Activated CD8-positive, alpha-beta memory T cell treated with anti-CD3 and anti-CD28 coated beads, Interleukin-2, amount 10 ng/mL, durations not matched to agents 7 days and 5 days (primary cell): ENCODE results near the gene MORN2. TPM values are rescaled to one million over a fixed set of nuclear protein-coding genes. Genes with fewer than 3 reads are reported as not detected.

Experiments used
- ATAC-seq: fragments of 150-1000 bp; cut with Tn5 transposase; one replicate; pipeline ENCODE4 v1.10.0; 2021; ENCODE audit warnings: moderate library complexity
- CTCF ChIA-PET: fragments of 350-600 bp; sonication (Branson Sonifier 250); formaldehyde crosslinking; loops from one replicate; lab custom pipeline; 2021; ENCODE audit warnings: antibody characterized with exemption; lab: Charles Lee
- DNase-seq: peaks from one replicate; pipeline ENCODE4 v3.0.0-alpha.2; 2020
- H3K27ac Mint-ChIP-seq: one replicate; pipeline ENCODE4 v1.8.0; 2021; ENCODE audit warnings: mild to moderate bottlenecking, mixed read lengths
- H3K27me3 Mint-ChIP-seq: one replicate; pipeline ENCODE4 v1.8.0; 2021; ENCODE audit warnings: mixed read lengths
- H3K36me3 Mint-ChIP-seq: one replicate; pipeline ENCODE4 v1.8.0; 2021; ENCODE audit warnings: mild to moderate bottlenecking, mixed read lengths
- H3K4me1 Mint-ChIP-seq: one replicate; pipeline ENCODE4 v1.8.0; 2021; ENCODE audit warnings: mixed read lengths
- H3K4me3 Mint-ChIP-seq: one replicate; pipeline ENCODE4 v1.8.0; 2021; ENCODE audit warnings: mild to moderate bottlenecking, moderate library complexity, mixed read lengths
- H3K9me3 Mint-ChIP-seq: one replicate; pipeline ENCODE4 v1.8.0; 2022; ENCODE audit warnings: low read depth, mixed read lengths
- total RNA-seq, 2 experiments: library from RNA; stranded (reverse); gene quantifications; one replicate each; pipeline ENCODE4 v1.2.3, GENCODE V29; 2021

The MORN2 gene
- total RNA-seq, 2 experiments from 2014 or later: 0.96 to 3.8 TPM

DNA sequence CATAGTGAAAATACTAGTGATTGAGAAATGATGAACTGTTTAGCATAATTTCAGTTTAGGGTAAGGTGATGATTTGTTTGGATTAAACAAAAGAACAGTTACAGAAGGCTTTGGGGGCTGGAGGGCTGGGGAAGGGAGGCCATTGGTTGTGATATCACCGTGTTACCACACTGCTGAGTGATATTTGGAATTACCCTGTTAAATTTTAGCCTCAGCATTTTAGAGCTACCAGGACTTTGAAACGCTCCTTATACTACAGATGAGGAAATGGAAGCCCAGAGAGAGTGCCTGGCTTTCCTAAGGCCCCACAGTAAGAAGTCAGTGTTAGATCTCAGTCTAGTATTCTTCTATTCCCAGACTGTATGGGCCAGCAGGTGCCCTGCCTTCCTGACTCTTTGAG is 29.5 kb downstream of the MORN2 start:
- Mint-ChIP-seq H3K27ac (no peak overlapping the region), H3K36me3 (no peaks in the 10 kb centered on the region), H3K9me3 (no peaks in the 10 kb centered on the region), H3K4me1 (peaks cover 16% of the 10 kb centered on the region), H3K4me3 (no peak overlapping the region), H3K27me3 (peaks cover under 1% of the 10 kb centered on the region)
- CTCF ChIA-PET: interaction anchor here (1.4 kb wide), 1 partner anchor 9 kb away, joined by 4 read pairs; no protein-coding TSS in a partner anchor
- no peak for DNase-seq
- ATAC-seq: no peak

DNA sequence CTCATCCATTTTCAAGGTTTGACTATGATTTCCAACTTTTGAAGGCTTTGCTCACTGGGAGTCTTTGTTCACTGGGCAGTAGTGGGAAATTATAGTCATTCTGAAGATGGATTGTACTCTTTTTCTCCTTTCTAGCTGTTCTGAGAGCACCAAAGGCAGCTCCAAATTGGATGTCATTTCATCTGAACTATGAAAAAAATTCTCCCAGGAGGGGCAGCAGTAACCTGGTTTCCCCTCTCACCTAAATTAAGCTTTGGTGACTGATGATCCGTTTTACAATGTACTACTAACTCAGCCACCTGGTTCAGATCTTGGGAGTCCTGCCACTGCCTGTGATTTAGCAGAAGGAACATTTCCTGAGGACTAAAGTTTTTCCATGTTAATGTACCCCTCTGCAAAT is 31.5 kb downstream of the MORN2 start:
- Mint-ChIP-seq H3K36me3 (no peaks in the 10 kb centered on the region), H3K27ac (no peak overlapping the region), H3K27me3 (no peaks in the 10 kb centered on the region), H3K4me1 (peaks cover 16% of the 10 kb centered on the region), H3K4me3 (no peak overlapping the region), H3K9me3 (no peaks in the 10 kb centered on the region)
- CTCF ChIA-PET: no interaction called here
- no peak for DNase-seq
- ATAC-seq: no peak

DNA sequence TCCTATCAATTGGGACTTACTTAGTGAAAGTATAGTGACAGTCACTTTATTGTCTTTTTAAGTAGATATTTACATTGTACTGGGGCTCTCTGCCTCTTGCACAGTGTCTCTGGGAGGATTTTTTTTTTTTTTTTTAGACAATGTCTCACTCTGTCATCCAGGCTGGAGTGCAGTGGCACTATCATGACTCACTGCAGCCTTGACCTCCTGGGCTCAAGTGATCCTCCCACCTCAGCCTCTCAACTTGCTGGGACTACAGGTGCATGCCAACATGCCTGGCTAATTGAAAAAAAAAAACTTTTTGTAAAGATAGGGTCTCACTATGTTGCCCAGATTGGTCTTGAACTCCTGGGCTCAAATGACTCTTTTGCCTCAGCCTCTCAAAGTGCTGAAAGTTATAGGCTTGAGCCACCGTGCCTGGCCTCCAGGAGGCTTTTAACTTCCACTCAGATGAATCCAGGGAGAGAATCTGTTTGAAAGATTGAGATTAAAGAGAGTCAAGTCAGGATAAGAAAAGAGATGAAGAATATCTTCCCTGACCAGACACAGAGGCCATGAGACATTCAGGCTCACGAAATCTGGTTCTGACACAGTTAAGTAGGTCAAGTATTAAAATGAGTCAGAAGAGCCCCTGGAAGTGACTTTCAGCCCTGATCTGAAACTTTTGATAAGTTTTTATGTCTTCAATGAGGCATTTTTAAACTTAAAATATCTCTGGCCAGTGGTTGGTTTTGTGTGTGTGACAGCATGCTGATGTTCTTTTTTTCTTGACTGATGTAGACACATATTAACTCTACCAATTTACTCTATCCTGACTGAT is 32.2 kb downstream of the MORN2 start:
- H3K36me3 Mint-ChIP-seq: no peaks in the 10 kb centered on the region
- CTCF ChIA-PET: no interaction called here
- H3K27ac Mint-ChIP-seq: peak overlapping the region; percentile 45
- DNase-seq (peak; percentile 51), ATAC-seq (peak; percentile 88)
- H3K27me3 Mint-ChIP-seq: no peaks in the 10 kb centered on the region
- H3K4me1 Mint-ChIP-seq: peaks cover 16% of the 10 kb centered on the region
- H3K9me3 Mint-ChIP-seq: no peaks in the 10 kb centered on the region
- no peak overlapping the region for H3K4me3 Mint-ChIP-seq

DNA sequence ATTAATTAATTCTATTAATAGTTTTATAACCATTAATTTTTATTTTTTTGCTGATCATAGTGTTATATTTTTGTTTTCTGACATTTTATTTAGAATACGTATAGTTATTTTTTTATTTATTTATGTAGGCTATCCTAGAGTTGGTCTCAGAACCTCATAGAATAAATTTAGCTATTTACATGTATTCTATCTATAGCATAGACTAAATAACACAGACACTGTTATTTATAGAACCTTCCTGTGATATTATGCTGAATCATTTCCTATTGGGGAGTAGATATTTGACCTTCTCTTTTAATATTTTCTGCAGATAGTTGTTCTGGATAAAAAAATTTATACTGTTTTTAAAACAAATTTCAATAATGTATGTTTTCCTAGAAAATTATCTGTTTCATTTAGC is 34.1 kb downstream of the MORN2 start:
- no peak overlapping the region for H3K27ac Mint-ChIP-seq
- ATAC-seq: no peak
- H3K9me3 Mint-ChIP-seq: no peaks in the 10 kb centered on the region
- H3K4me3 Mint-ChIP-seq: no peak overlapping the region
- no peak for DNase-seq
- no peaks in the 10 kb centered on the region for H3K36me3 Mint-ChIP-seq
- peaks cover 16% of the 10 kb centered on the region for H3K4me1 Mint-ChIP-seq
- no peaks in the 10 kb centered on the region for H3K27me3 Mint-ChIP-seq
- CTCF ChIA-PET: interaction anchor here (0.6 to 1.2 kb wide), 3 partner anchors 14 to 38 kb away, joined by 3 read pairs; no protein-coding TSS in a partner anchor

DNA sequence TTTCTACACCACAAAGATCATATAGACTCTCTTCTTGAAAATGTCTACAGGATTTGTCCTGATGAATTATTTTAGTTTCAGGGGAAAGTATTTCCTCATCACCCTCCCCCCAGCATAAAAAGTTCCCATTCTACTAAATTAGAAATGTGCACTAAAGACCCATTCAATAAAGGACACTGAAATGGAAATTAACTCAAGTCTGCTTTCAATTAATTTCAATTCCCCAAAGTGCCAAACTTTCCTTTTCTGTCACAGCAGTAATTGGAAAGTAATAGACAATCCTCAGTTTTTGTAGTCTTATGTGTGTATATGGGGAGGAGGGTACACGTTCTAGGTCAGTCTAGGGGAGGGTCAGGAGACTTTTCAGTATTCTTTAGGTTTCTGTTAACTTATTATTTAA is 35.4 kb downstream of the MORN2 start:
- no peaks in the 10 kb centered on the region for H3K36me3 Mint-ChIP-seq
- DNase-seq (no peak), ATAC-seq (no peak)
- H3K27me3 Mint-ChIP-seq: no peaks in the 10 kb centered on the region
- no peaks in the 10 kb centered on the region for H3K9me3 Mint-ChIP-seq
- no peak overlapping the region for H3K27ac Mint-ChIP-seq
- no peak overlapping the region for H3K4me3 Mint-ChIP-seq
- peaks cover 16% of the 10 kb centered on the region for H3K4me1 Mint-ChIP-seq
- CTCF ChIA-PET: no interaction called here

DNA sequence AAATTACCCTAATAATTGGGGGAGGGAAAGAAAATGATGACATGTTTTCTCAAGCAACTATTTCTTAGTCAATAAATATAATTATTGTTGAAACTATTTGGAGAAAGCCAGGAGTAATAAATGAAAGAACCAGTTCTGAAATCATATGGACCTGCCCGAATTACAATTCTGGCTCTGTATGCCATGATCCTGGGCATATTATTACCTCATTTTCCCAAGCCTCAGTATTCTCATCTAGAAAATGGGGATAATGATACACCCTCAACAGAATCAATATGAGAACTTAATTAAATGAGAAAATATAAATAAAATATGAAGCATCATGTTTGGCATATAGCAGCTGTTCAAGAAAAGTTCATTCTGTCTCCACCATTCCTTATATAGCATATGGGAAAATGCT is 36.8 kb downstream of the MORN2 start:
- no peak overlapping the region for H3K27ac Mint-ChIP-seq
- H3K4me3 Mint-ChIP-seq: no peak overlapping the region
- CTCF ChIA-PET: interaction anchor here (1.4 kb wide), 1 partner anchor 36 kb away, joined by 5 read pairs; no protein-coding TSS in a partner anchor
- H3K27me3 Mint-ChIP-seq: no peaks in the 10 kb centered on the region
- ATAC-seq: no peak
- H3K36me3 Mint-ChIP-seq: no peaks in the 10 kb centered on the region
- DNase-seq: no peak
- peaks cover 14% of the 10 kb centered on the region for H3K4me1 Mint-ChIP-seq
- no peaks in the 10 kb centered on the region for H3K9me3 Mint-ChIP-seq

DNA sequence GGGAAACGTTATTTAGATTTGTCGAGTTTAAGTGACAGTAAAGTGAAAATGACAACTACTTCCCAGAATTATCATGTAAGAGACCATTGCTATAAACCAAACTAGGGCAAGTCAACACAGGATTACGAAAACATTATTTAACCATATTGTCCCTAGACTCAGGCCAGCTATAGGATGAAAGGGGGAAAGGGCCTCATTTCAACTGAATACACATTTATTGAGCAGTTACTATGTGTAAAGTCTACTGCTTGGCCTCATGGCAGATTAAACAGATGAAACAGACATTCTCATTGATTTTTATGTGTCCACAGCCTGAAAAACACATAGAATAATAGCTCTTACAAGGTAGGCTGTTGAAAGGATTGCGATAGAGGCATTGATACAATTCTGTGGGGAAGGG is 46.6 kb downstream of the MORN2 start:
- Mint-ChIP-seq H3K4me3 (no peak overlapping the region), H3K27ac (no peak overlapping the region), H3K27me3 (peaks cover 11% of the 10 kb centered on the region), H3K9me3 (no peaks in the 10 kb centered on the region), H3K36me3 (no peaks in the 10 kb centered on the region), H3K4me1 (no peaks in the 10 kb centered on the region)
- DNase-seq: no peak
- ATAC-seq: no peak
- CTCF ChIA-PET: no interaction called here

DNA sequence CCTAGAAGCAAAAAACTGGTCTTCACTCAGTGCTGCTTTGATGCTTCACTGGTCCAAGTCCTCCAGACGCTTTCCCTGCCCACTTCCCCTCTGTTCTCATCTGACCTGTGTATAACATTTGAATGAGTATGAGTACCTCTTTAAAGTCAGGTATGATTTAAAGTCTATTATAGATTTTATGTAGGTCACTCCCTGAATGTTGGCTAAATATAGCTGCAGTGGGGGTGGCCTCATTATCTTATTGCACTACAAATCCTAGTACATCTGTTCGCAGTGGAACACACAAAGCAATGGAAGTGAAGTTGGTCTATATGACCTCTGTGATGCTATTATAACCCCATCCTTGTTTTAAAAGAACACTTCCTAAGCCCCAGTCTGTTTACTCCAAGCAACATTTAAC is 47.1 kb downstream of the MORN2 start:
- Mint-ChIP-seq H3K4me3 (no peak overlapping the region), H3K27ac (no peak overlapping the region), H3K9me3 (no peaks in the 10 kb centered on the region), H3K4me1 (no peaks in the 10 kb centered on the region), H3K36me3 (no peaks in the 10 kb centered on the region), H3K27me3 (peaks cover 11% of the 10 kb centered on the region)
- DNase-seq (no peak), ATAC-seq (no peak)
- CTCF ChIA-PET: interaction anchor here (0.8 kb wide), 1 partner anchor 13 kb away, joined by 3 read pairs; no protein-coding TSS in a partner anchor

DNA sequence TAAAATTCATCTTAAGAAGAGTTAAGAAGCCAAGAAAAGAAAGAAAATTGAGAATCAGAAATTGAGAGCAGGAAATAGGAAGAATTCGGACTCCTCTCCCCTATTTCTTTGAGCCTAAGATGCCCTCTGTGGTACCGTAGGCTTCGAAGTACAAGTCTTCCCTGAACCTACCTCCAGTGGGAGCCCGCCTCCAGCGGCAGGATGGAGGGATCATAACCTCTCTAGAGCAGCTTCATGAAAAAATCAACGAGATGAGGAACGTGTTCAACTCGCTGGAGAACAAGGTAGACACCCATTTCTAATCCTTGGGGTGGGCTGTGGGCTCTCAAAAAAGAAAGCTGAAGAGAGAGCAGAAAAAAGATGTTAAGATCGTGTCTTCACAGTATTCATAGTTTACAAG is 50.2 kb downstream of the MORN2 start:
- CTCF ChIA-PET: no interaction called here
- Mint-ChIP-seq H3K27ac (no peak overlapping the region), H3K4me3 (no peak overlapping the region), H3K36me3 (no peaks in the 10 kb centered on the region), H3K9me3 (no peaks in the 10 kb centered on the region), H3K4me1 (no peaks in the 10 kb centered on the region), H3K27me3 (peaks cover 11% of the 10 kb centered on the region)
- DNase-seq: no peak
- no peak for ATAC-seq

DNA sequence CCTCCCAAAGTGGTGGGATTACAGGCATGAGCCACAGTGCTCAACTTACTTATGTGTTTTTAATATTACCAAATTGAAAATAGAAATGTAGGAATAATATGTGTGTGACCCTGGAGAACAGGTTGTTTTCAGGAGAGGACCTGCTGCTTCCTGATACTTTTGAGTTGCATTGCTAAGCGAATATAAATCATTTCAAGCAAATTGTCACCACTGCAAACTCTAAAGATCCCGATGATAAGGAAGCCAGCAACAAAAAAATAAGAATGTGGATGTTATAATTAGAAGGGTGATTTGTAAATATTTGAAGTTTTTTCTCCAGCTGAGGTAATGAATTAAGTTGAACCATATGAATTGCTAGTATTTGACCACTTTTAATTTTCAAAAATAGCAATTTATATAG is 54.8 kb downstream of the MORN2 start:
- no peak overlapping the region for H3K27ac Mint-ChIP-seq
- no peaks in the 10 kb centered on the region for H3K36me3 Mint-ChIP-seq
- no peak overlapping the region for H3K4me3 Mint-ChIP-seq
- no peaks in the 10 kb centered on the region for H3K9me3 Mint-ChIP-seq
- ATAC-seq (no peak), DNase-seq (no peak)
- CTCF ChIA-PET: no interaction called here
- no peaks in the 10 kb centered on the region for H3K4me1 Mint-ChIP-seq
- peaks cover 13% of the 10 kb centered on the region for H3K27me3 Mint-ChIP-seq

Other genes starting within 250 kb of the MORN2 start
- gene GALM, start 209.9 kb upstream of the MORN2 start, total RNA-seq: 10 to 100 TPM; 67.1 to 86.0 TPM
- 100 to 1,000 TPM; 362 to 378 TPM for gene SRSF7, start 124.6 kb upstream of the MORN2 start, total RNA-seq
- gene GEMIN6, start 97.8 kb upstream of the MORN2 start, total RNA-seq: 10 to 100 TPM; 17.8 to 30.8 TPM
- gene DHX57, start within 50 bp of the MORN2 start, total RNA-seq: 10 to 100 TPM; 15.3 to 18.2 TPM
- 1 to 10 TPM in 1 of 2 experiments, under 1 TPM in 1; 0.59 to 1.0 TPM for gene ARHGEF33, start 13.9 kb downstream of the MORN2 start, total RNA-seq
- gene SOS1, start 245.1 kb downstream of the MORN2 start, total RNA-seq: 100 to 1,000 TPM; 134 to 186 TPM